Fibroblast of lung (primary cell): Measurements from ENCODE around the gene CAPN9.

ENCODE experiments used
- EZH2 ChIP-seq: IDR thresholded peaks from 2 replicates; pipeline ENCODE4 v1.5.1; 2012; ENCODE audit warnings: low read length, control low read depth, mild to moderate bottlenecking; ENCODE audit errors: missing control alignments
- TF ChIP-seq, protein P1 (sequence below), 2 donors: IDR thresholded peaks in 1 of 2; conservative IDR thresholded peaks in 1 of 2; 1 replicate in 1 of 2; 2 replicates in 1 of 2; pipeline ENCODE4 v1.5.1; 2011 to 2012; ENCODE audit warnings: low read length in 2 of 2, control low read depth in 1 of 2, inconsistent platforms in 1 of 2, low read depth in 1 of 2, mild to moderate bottlenecking in 1 of 2

DNA sequence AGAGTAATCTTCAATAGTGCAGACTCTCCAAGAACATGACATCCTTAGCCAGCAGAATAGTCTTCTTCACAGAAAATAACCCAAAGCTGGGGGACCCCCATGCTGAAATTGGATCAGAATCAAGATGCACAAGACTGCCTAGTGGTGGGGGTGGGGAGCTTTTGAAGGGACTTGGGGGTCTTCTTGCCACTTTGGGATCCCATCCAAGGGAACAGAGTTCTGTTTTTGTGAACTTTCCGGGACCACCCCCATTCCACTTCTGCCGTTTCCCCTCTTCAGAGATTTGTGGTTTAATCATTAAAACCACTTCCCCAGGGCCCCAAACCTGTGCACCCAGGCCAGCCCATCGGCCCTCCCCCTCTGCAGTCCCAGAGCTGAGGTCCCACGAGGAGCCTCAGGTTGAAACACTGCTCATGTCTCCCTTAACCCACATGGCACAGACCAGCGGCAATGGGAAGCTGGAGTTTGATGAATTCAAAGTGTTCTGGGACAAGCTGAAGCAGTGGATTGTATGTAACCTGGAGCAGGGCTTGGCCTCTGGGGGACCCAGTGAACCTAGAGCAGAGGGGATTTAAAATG is 44.9 kb downstream of the CAPN9 start:
- TF ChIP-seq, protein P1, sequence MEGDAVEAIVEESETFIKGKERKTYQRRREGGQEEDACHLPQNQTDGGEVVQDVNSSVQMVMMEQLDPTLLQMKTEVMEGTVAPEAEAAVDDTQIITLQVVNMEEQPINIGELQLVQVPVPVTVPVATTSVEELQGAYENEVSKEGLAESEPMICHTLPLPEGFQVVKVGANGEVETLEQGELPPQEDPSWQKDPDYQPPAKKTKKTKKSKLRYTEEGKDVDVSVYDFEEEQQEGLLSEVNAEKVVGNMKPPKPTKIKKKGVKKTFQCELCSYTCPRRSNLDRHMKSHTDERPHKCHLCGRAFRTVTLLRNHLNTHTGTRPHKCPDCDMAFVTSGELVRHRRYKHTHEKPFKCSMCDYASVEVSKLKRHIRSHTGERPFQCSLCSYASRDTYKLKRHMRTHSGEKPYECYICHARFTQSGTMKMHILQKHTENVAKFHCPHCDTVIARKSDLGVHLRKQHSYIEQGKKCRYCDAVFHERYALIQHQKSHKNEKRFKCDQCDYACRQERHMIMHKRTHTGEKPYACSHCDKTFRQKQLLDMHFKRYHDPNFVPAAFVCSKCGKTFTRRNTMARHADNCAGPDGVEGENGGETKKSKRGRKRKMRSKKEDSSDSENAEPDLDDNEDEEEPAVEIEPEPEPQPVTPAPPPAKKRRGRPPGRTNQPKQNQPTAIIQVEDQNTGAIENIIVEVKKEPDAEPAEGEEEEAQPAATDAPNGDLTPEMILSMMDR (conservative IDR thresholded peaks at IDR 0.05 in 1 of 2, IDR thresholded peaks at IDR 0.05 in 1 of 2; ENCODE audit: low read depth in 1 of 2, low read length in 2 of 2) = no peak
- no peak for TF ChIP-seq EZH2
